NT2/D1 (cell line): Measurements from ENCODE around the gene ARHGAP33.

Experiments used
- DNase-seq: peaks from one replicate; pipeline ENCODE4 v3.0.0-alpha.2; 2011; ENCODE audit warnings: low read depth, low spot score
- H3K27me3 ChIP-seq: 2 replicates; pipeline ENCODE4 v1.6.0; 2011; ENCODE audit warnings: mild to moderate bottlenecking; ENCODE audit not compliant: insufficient read length, insufficient read depth
- H3K36me3 ChIP-seq: 2 replicates; pipeline ENCODE4 v1.6.1; 2011; ENCODE audit warnings: mild to moderate bottlenecking, low read length, mixed read lengths; ENCODE audit not compliant: insufficient read depth, insufficient read length
- H3K4me1 ChIP-seq: 2 replicates; pipeline ENCODE4 v1.5.1; 2011; ENCODE audit not compliant: insufficient read depth, insufficient read length
- H3K4me3 ChIP-seq: 2 replicates; pipeline ENCODE4 v1.5.1; 2011; ENCODE audit warnings: low read depth; ENCODE audit not compliant: insufficient read length
- H3K9ac ChIP-seq: 2 replicates; pipeline ENCODE4 v1.6.0; 2011; ENCODE audit warnings: low read depth; ENCODE audit not compliant: insufficient read length
- H3K9me3 ChIP-seq: 2 replicates; pipeline ENCODE4 v1.5.1; 2011; ENCODE audit warnings: mild to moderate bottlenecking, low read length; ENCODE audit not compliant: insufficient read depth
- SUZ12 ChIP-seq: IDR thresholded peaks from 2 replicates; pipeline ENCODE4 v1.6.1; 2011; ENCODE audit not compliant: insufficient read length, insufficient read depth; ENCODE audit errors: extremely low read depth
- YY1 ChIP-seq: IDR thresholded peaks from 2 replicates; pipeline ENCODE4 v1.6.1; 2011; ENCODE audit not compliant: insufficient read length, insufficient read depth
- ZNF274 ChIP-seq: IDR thresholded peaks from 2 replicates; pipeline ENCODE4 v1.6.1; 2011; ENCODE audit warnings: mild to moderate bottlenecking, low read depth, low read length

The ARHGAP33 gene, protein sequence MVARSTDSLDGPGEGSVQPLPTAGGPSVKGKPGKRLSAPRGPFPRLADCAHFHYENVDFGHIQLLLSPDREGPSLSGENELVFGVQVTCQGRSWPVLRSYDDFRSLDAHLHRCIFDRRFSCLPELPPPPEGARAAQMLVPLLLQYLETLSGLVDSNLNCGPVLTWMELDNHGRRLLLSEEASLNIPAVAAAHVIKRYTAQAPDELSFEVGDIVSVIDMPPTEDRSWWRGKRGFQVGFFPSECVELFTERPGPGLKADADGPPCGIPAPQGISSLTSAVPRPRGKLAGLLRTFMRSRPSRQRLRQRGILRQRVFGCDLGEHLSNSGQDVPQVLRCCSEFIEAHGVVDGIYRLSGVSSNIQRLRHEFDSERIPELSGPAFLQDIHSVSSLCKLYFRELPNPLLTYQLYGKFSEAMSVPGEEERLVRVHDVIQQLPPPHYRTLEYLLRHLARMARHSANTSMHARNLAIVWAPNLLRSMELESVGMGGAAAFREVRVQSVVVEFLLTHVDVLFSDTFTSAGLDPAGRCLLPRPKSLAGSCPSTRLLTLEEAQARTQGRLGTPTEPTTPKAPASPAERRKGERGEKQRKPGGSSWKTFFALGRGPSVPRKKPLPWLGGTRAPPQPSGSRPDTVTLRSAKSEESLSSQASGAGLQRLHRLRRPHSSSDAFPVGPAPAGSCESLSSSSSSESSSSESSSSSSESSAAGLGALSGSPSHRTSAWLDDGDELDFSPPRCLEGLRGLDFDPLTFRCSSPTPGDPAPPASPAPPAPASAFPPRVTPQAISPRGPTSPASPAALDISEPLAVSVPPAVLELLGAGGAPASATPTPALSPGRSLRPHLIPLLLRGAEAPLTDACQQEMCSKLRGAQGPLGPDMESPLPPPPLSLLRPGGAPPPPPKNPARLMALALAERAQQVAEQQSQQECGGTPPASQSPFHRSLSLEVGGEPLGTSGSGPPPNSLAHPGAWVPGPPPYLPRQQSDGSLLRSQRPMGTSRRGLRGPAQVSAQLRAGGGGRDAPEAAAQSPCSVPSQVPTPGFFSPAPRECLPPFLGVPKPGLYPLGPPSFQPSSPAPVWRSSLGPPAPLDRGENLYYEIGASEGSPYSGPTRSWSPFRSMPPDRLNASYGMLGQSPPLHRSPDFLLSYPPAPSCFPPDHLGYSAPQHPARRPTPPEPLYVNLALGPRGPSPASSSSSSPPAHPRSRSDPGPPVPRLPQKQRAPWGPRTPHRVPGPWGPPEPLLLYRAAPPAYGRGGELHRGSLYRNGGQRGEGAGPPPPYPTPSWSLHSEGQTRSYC

DNA sequence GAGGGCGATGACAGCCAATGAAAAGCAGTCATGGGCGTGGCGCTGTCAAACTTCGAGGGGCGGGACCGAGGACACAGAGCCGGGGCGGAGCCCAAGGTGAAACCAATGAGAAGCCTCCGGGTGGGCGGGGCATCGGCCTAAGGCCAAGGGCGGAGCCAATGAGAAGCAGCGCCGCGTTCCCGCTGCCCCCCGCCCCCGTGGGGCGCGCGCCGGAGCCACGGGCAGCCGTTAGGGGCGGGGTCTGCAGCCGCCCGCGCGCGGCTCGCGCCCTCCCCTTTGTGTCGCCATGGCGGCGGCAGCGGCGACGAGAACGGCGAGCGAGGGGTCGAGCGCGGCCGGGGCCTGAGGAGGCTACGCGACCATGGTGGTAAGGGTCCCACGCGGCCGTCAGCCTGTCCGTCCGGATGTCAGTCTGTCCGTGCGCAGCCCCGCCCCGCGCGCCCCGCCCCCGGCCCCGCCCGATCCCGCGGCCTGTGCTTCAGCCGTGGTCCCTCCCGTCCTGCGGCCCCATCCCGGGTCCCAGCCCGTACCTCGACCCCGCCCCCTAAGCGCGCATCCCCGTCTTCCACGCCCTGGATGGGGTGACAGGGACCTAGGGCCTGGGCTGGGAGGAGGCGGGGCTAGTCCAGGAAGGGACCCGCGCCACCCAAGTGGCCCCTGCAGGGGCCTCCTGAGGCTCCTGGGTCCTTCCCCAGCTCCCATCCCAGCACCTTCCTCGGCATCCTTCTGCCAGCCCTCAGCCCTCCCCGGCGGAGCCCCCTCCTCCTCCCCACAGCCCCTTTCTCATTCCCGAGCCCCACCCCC, at the start of gene ARHGAP33:
Gene ARHGAP33, plus strand, starts transcription at position 267 of the 804 bp plus-strand sequence. Its CDS starts 95 bp downstream, at position 362.
- no peaks in the 10 kb centered on the region for H3K9me3 ChIP-seq
- peaks cover 25% of the 10 kb centered on the region for H3K27me3 ChIP-seq
- no peak for TF ChIP-seq ZNF274
- no peak for TF ChIP-seq SUZ12
- no peak for TF ChIP-seq YY1
- peaks cover 15% of the 10 kb centered on the region for H3K4me1 ChIP-seq
- H3K9ac ChIP-seq: peak within 1 kb of the TSS; percentile 56
- DNase-seq: peak; percentile 87
- peak within 1 kb of the TSS; percentile 51 for H3K4me3 ChIP-seq
- no peaks in the 10 kb centered on the region for H3K36me3 ChIP-seq

DNA sequence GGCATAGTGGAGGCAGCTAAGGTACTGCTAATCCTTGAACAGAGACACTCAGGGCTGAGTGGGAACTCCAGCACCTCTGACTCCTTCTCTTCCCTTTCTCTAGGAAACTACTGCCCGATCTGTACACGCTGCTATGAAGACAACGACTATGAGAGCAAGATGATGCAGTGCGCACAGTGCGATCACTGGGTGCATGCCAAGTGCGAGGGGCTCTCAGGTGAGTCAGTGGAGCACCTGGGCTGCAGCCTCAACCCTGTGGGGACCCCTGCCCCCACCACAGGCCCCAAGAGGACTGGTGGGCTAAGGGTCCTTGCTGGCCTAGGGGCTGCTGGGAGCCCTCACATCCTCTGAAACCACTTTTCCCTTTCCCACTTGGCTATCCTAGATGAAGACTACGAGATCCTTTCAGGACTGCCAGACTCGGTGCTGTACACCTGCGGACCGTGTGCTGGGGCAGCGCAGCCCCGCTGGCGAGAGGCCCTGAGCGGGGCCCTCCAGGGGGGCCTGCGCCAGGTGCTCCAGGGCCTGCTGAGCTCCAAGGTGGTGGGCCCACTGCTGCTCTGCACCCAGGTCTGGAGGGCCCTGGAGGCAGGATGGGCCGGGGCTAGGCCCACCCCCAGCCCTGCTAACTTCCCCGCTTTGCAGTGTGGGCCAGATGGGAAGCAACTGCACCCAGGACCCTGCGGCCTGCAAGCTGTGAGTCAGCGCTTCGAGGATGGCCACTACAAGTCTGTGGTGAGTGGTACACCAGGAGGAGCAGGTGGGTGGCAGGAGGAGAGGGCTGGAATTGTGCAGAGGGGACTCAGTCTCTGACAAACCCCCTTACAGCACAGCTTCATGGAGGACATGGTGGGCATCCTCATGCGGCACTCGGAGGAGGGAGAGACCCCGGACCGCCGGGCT, 48.1 kb upstream of the ARHGAP33 start:
- no peak for DNase-seq
- H3K36me3 ChIP-seq: peaks cover 97% of the 10 kb centered on the region
- H3K9ac ChIP-seq: no peak overlapping the region

DNA sequence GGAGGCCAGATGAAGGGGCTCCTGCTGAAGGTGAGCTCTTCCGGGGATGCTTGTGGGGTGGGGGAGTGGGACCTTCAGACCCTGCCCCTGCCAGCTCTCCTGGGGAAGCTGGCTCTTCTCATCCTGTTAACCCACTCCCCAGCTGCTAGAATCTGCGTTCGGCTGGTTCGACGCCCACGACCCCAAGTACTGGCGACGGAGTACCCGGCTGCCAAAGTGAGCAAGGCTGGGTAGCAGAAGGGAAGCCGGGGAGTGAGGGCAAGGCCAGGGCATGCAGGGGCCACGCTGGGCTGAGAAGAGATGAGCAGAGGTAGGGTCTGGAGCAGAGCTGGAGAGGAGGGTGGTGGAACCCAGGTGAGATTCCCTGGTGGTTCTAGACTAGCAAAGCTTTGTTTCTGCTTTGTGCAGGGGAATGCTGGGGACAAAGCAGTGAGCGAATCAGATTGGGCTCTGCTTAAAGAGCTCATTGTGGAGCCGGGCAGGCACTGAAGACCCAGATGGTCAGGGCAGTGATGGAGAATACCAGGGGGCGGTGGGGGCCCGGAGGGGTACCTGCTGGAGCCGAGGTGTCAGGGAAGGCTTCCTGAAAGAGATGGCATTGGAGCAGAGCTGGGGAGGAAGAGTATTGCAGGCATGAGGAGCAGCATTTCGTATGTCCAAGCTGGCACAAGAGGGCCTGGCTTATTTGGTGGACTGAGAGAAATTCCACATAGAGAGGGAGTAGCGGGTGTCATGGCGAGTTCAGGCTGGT, 47.2 kb upstream of the ARHGAP33 start:
- no peak for DNase-seq
- Histone ChIP-seq H3K4me1 (peaks cover 2% of the 10 kb centered on the region), H3K4me3 (no peak overlapping the region), H3K27me3 (no peaks in the 10 kb centered on the region), H3K36me3 (peaks cover 96% of the 10 kb centered on the region), H3K9me3 (no peaks in the 10 kb centered on the region), H3K9ac (no peak overlapping the region)
- TF ChIP-seq YY1 (no peak), SUZ12 (no peak), ZNF274 (no peak)

More for the DNA sequence above, 48.1 kb upstream of the ARHGAP33 start:
- no peaks in the 10 kb centered on the region for H3K9me3 ChIP-seq
- no peak for TF ChIP-seq ZNF274
- no peak for TF ChIP-seq SUZ12
- TF ChIP-seq YY1: no peak
- H3K27me3 ChIP-seq: no peaks in the 10 kb centered on the region
- no peak overlapping the region for H3K4me3 ChIP-seq
- H3K4me1 ChIP-seq: peaks cover 2% of the 10 kb centered on the region

DNA sequence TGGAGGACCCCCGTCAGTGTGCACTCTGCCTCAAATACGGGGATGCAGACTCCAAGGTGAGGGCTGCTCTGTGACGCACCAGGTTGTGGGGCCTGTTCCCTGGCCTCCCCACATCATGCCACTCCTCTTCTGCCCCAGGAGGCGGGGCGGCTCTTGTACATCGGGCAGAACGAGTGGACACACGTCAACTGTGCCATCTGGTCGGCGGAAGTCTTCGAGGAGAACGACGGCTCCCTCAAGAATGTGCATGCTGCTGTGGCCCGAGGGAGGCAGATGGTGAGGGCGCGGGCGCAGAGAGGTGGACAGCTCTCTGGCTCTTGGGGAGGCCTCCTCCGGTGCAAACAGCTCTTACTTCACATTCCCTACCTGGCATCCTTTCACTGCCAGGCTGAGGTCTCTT, 46.3 kb upstream of the ARHGAP33 start:
- no peak for DNase-seq
- Histone ChIP-seq H3K9me3 (no peaks in the 10 kb centered on the region), H3K36me3 (peaks cover 95% of the 10 kb centered on the region), H3K4me3 (no peak overlapping the region), H3K9ac (no peak overlapping the region), H3K27me3 (no peaks in the 10 kb centered on the region), H3K4me1 (peaks cover 2% of the 10 kb centered on the region)
- TF ChIP-seq YY1: no peak
- no peak for TF ChIP-seq SUZ12
- no peak for TF ChIP-seq ZNF274

DNA sequence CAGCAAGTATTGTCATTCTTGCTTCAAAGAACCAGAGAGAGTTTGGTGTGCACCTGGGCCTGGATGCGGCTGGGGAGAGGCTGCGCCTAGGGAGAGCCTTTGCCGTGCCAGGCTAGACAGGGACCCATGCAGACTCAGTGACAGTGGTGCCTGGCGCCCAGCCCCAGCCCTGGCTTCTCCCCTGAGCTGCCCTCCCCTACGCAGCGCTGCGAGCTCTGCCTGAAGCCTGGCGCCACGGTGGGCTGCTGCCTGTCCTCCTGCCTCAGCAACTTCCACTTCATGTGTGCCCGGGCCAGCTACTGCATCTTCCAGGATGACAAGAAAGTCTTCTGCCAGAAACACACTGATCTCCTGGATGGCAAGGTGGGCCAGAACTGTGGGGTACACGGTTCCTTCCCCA, 45.6 kb upstream of the ARHGAP33 start:
- peaks cover 95% of the 10 kb centered on the region for H3K36me3 ChIP-seq

More for the DNA sequence above, 45.6 kb upstream of the ARHGAP33 start:
- peaks cover 2% of the 10 kb centered on the region for H3K4me1 ChIP-seq
- no peak for TF ChIP-seq YY1
- no peak for TF ChIP-seq ZNF274
- TF ChIP-seq SUZ12: no peak
- no peak overlapping the region for H3K9ac ChIP-seq
- no peak for DNase-seq
- no peaks in the 10 kb centered on the region for H3K9me3 ChIP-seq
- no peak overlapping the region for H3K4me3 ChIP-seq
- no peaks in the 10 kb centered on the region for H3K27me3 ChIP-seq
